VCaP (cell line): ENCODE results near the gene CWC25.

ENCODE experiments used
- H3K27ac ChIP-seq: fragments of 450-650 bp; 2 replicates; pipeline ENCODE4 v1.5.1; 2017
- CTCF ChIP-seq: fragments of 450-650 bp; conservative IDR thresholded peaks from 2 replicates; pipeline ENCODE4 v1.5.1; 2017; ENCODE audit warnings: mild to moderate bottlenecking, moderate library complexity

The CWC25 gene

DNA sequence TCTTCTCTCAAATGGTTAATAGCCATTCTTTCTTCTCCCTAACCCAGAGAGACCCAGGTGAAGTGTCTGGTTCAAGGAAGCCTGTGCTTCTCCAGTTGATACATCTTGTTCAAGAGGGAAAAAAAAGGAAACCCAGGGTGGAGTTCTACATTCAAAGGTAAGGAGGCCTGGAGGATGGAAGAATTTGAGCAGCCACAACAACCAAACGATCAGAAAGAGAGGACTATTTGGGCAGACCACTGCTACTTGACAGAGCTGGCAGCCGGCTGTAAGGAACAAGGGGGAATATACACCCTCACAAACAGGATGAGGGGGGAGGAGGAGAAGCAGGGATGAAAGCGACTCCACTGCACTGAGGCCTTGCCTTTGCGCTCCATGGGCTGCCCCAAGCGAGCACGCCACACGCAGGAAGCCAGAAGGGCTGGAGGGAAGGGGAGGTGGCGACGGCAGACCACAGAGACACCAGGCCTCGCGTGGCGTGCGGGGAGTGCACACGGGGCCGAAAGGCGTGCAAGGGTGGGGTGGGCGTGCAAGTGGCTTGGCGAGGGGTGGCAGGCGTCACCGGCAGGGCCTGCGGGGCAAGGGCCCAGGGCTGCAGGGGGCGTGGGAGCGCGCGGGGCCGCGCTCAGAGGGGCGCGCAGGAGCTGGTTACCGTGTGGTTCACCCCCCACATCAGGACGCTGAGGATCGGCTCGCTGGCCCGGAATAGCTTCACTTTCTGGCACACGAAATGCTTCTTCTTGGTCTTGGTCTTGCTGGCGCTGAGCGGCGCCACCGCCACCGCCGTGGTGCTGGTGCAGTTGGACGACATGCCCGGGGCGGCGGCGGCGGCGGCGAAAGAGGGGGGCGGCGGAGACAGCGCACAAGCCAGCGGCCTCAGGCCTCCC lies 26.3 kb downstream of the CWC25 start:
- no peak for TF ChIP-seq CTCF
- H3K27ac ChIP-seq = peak overlapping the region; percentile 94

- TF ChIP-seq CTCF = no peak
- peak overlapping the region; percentile 94 for H3K27ac ChIP-seq
Measured at GRCh38 chr17:38797828-38798227, 27.3 kb downstream of the CWC25 start.

GRCh38 chr17:38797158-38797490 lies 28.0 kb downstream of the CWC25 start:
- no peak overlapping the region for H3K27ac ChIP-seq
- TF ChIP-seq CTCF = no peak

DNA sequence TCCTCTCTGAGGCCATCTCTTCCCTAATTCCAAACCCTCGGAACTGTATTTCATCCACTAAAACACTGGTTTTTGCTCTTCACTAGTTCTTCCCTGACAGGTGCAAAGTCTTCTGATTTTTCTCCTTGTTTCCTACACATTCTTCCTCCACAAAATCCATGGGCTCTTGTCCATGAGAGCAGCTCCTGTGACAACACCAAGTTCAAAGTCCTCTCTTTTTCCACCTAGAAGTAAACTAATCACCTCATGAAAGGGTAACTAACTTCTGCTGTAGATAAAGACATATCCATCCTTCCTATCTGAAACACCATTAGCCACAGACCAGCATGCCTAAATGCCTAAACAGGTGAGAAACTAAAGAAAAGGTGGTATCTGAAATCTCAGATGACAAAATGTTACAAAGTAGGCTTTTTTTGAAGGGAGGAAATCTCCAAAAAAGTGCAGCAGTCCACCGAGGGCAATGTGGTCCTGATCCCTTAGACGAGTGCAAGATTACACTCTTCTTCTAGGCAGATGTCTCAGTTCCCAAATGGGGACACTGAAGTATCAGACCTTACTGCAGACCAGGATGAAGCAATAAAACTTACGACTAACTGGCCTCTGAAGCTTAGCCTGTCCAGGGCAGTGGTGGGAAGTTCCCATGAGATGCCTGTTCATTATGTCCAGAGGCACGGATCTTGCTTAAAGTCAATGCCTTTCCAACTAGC lies 28.5 kb downstream of the CWC25 start:
- no peak for TF ChIP-seq CTCF
- no peak overlapping the region for H3K27ac ChIP-seq

DNA sequence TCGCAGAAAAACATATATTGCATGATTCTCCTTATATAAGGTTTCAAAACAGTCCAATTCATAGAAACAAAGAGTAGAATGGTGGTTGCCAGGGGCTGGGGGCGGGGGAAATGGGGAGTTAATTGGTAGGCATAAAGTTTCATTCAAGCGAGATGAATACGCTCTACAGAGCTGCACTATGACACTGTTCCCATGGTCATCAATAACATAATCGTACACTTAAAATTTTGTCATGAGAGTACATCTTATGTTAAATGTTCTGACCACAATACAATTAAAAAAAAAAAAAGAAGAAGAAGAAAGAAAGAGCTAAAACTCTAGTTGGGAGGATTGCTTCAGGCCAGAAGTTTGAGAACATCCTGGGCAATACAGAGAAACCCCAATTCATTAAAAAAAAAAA lies 30.9 kb downstream of the CWC25 start:
- no peak overlapping the region for H3K27ac ChIP-seq
- no peak for TF ChIP-seq CTCF

GRCh38 chr17:38791162-38791561 lies 34.0 kb downstream of the CWC25 start:
- no peak overlapping the region for H3K27ac ChIP-seq
- TF ChIP-seq CTCF = no peak

DNA sequence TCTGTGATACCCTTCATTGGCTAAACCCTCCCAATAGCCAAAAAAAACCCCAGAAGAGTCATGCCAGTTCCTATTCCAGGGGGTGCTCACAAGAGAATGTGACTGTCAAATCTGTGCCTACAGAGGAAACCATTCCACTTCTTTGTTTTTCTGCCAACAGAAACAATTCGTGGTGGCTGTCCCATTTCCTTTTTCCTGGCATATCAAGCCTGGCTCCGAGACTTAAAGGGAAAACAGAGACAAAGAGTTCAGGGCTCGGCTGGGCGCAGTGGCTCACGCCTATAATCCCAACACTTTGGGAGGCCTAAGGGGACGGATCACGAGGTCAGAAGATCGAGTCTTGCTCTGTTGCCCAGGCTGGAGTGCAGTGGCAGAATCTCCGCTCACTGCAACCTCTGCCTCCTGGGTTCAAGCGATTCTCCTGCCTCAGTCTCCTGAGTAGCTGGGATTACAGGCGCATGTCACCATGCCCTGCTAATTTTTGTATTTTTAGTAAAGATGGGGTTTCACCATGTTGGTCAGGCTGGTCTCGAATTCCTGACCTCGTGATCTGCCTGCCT lies 34.9 kb downstream of the CWC25 start:
- H3K27ac ChIP-seq = peak overlapping the region; percentile 37; the same call in 1 of the 2 replicates
